NB4 (cell line): ENCODE results near the gene SPIB.

Experiments
- DNase-seq: peaks from one replicate; pipeline ENCODE4 v3.0.0; 2010; ENCODE audit warnings: low read depth
- H3K4me3 ChIP-seq: one replicate; pipeline ENCODE4 v1.5.1; 2011; ENCODE audit warnings: mild to moderate bottlenecking, low read depth, low read length, moderate library complexity
- MYC ChIP-seq: IDR thresholded peaks from 2 replicates; pipeline ENCODE4 v1.6.1; 2011; ENCODE audit warnings: low read depth, low read length
- POLR2A ChIP-seq: IDR thresholded peaks from 2 replicates; pipeline ENCODE4 v1.6.1; 2011; ENCODE audit warnings: mild to moderate bottlenecking; ENCODE audit not compliant: insufficient read length; ENCODE audit errors: extremely low read depth
- TF ChIP-seq, protein P1 (sequence below): IDR thresholded peaks from one replicate; pipeline ENCODE4 v1.5.1; 2012; ENCODE audit warnings: low read depth, low read length
- TF ChIP-seq, protein P2 (sequence below): IDR thresholded peaks from 2 replicates; pipeline ENCODE4 v1.6.1; 2011; ENCODE audit warnings: low read depth, low read length

The SPIB gene

DNA sequence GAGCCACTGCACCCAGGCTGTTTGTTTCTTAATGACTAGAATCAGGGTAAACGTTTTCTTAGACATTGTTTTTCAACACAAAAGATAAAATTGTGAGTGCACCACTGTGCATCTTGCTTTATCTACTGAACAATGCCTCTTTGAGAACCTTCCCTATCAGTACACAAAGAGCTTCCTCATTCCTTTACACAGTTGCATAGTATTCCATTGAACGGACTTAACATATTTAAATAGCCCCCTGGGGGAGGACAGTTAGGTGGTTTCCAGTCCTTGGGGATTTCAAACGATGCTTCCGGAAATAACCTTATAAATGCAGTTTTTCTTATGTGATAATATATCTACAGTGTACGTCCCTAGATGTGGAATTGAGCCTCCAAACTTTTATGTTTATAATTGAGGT lies 26.0 kb upstream of the SPIB start:
- no peak for DNase-seq
- H3K4me3 ChIP-seq = no peak overlapping the region
- TF ChIP-seq MYC (no peak), POLR2A (no peak)
- TF ChIP-seq, protein P1, sequence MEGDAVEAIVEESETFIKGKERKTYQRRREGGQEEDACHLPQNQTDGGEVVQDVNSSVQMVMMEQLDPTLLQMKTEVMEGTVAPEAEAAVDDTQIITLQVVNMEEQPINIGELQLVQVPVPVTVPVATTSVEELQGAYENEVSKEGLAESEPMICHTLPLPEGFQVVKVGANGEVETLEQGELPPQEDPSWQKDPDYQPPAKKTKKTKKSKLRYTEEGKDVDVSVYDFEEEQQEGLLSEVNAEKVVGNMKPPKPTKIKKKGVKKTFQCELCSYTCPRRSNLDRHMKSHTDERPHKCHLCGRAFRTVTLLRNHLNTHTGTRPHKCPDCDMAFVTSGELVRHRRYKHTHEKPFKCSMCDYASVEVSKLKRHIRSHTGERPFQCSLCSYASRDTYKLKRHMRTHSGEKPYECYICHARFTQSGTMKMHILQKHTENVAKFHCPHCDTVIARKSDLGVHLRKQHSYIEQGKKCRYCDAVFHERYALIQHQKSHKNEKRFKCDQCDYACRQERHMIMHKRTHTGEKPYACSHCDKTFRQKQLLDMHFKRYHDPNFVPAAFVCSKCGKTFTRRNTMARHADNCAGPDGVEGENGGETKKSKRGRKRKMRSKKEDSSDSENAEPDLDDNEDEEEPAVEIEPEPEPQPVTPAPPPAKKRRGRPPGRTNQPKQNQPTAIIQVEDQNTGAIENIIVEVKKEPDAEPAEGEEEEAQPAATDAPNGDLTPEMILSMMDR = no peak
- TF ChIP-seq, protein P2, sequence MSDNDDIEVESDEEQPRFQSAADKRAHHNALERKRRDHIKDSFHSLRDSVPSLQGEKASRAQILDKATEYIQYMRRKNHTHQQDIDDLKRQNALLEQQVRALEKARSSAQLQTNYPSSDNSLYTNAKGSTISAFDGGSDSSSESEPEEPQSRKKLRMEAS = no peak

DNA sequence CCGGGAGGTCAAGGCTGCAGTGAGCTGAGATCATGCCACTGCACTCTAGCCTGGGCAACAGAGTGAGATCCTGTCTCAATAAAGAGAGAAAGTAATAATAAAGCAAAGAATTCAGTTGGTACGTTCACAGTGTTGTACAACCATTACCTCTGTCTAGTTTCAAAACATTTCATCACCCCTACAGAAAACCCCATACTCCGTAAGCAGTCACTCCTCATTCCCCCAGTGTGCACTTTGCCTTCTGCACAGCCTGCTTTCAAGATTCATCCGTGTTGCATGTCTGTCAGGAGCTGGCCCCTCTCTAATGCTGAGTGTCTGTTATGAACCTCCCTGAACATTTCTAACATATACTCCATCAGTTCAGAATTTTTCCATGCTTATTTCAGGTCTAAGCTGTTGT lies 25.1 kb upstream of the SPIB start:
- DNase-seq = no peak
- no peak overlapping the region for H3K4me3 ChIP-seq
- TF ChIP-seq, protein P2 = no peak
- no peak for TF ChIP-seq POLR2A
- TF ChIP-seq, protein P1 = no peak
- TF ChIP-seq MYC = no peak

DNA sequence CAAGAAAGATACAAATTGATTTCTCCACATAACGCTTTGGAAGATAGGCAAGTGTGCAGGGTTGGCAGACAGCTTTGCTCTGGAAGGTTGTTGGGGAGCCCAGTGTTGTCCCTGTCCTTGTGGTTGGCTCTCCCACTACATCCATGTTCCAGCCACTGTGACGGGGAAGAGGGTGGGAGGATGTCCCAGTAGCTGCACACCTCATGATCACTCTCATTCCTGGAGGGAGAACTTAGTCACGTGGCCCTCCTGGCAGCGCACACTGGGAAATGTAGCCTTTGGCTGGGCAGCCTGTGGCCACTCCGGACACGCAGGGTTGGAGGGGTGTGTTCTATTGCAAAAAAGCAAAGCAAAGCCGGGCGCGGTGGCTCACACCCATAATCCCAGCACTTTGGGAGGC lies 24.7 kb upstream of the SPIB start:
- no peak overlapping the region for H3K4me3 ChIP-seq
- TF ChIP-seq MYC = no peak
- TF ChIP-seq, protein P1 = no peak
- TF ChIP-seq, protein P2 = no peak
- TF ChIP-seq POLR2A = no peak
- no peak for DNase-seq

DNA sequence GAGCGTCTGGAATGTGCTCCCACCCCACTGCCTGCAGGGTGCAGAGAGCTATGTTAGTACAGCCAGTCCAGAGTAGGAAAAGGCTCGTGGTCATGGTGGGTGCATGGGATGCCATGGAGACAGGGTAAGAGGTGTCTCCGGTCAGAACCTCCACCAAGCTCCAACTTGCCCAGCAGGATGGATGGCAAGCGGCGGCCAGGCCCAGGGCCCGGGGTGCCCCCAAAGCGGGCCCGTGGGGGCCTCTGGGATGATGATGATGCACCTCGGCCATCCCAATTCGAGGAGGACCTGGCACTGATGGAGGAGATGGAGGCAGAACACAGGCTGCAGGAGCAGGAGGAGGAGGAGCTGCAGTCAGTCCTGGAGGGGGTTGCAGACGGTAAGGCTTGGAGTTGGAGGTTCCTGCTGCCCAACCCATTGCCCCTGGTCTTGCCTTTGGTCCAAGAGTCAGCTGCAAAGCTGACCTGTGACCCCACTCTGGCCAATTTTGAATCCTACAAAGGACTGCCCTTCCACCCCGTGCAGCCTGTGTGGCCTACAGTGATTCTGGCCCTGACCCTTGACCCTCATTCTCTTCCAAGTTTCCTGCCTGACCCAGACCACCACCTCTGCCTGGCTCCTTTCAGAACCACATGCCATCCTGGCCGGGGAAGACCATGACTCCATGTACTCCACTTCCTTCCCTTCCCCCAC lies 19.9 kb upstream of the SPIB start:
- TF ChIP-seq MYC = no peak
- TF ChIP-seq, protein P2 = no peak
- no peak for TF ChIP-seq POLR2A
- TF ChIP-seq, protein P1 = no peak
- DNase-seq = no peak
- H3K4me3 ChIP-seq = no peak overlapping the region

DNA sequence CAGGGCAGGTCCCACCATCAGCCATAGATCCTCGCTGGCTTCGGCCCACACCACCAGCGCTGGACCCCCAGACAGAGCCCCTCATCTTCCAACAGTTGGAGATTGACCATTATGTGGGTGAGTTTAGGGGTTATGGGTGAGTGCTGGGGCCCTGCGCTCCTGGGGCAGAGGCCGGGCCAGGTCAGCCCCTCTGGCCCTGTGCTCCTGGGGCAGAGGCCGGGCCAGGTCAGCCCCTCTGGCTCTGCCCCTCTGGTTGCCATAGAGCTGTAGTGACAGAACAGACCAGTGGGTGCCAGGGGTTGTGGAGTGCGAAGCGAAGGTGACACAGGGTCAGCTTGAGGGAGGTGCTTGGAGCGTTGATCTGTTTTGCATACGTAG lies 19.4 kb upstream of the SPIB start:
- H3K4me3 ChIP-seq = no peak overlapping the region
- TF ChIP-seq, protein P2 = no peak
- TF ChIP-seq POLR2A (no peak), MYC (no peak)
- TF ChIP-seq, protein P1 = no peak
- no peak for DNase-seq
